Neural cell (in vitro differentiated cells): ENCODE measurements around the gene YIPF6. TPM values are rescaled to one million over a fixed set of nuclear protein-coding genes. Genes with fewer than 3 reads are reported as not detected.

ENCODE experiments used
- H2AFZ ChIP-seq: fragments of 200-600, 300-800 bp; sonication (generic), shearing (Covaris generic); 2 replicates; pipeline ENCODE4 v1.6.0; 2014; ENCODE audit warnings: low read depth, mild to moderate bottlenecking, antibody characterized with exemption, low read length, moderate library complexity
- H3F3A ChIP-seq: fragments of 200-600 bp; shearing (Covaris generic); 2 replicates; pipeline ENCODE4 v1.6.1; 2016; ENCODE audit warnings: mild to moderate bottlenecking, moderate library complexity, mixed read lengths, antibody characterized with exemption, low read length; ENCODE audit not compliant: insufficient read depth, poor library complexity, severe bottlenecking
- H3K27ac ChIP-seq: fragments of 200-600, 300-800 bp; sonication (generic), shearing (Covaris generic); 2 replicates; pipeline ENCODE4 v1.5.1; 2014; ENCODE audit warnings: mild to moderate bottlenecking, low read length, moderate library complexity
- H3K27me3 ChIP-seq: fragments of 300-800, 200-600 bp; sonication (generic), shearing (Covaris generic); 2 replicates; pipeline ENCODE4 v1.6.0; 2014; ENCODE audit warnings: mild to moderate bottlenecking, low read depth, low read length, moderate library complexity; ENCODE audit not compliant: insufficient read depth
- H3K36me3 ChIP-seq: fragments of 300-800, 200-600 bp; sonication (generic), shearing (Covaris generic); 2 replicates; pipeline ENCODE4 v1.5.1; 2014; ENCODE audit warnings: mild to moderate bottlenecking, antibody characterized with exemption, low read length, moderate library complexity; ENCODE audit not compliant: insufficient read depth
- H3K4me2 ChIP-seq: fragments of 300-800, 200-600 bp; sonication (generic), shearing (Covaris generic); 2 replicates; pipeline ENCODE4 v1.6.0; 2014; ENCODE audit warnings: mild to moderate bottlenecking, low read length
- H3K4me3 ChIP-seq: fragments of 300-800, 200-600 bp; sonication (generic), shearing (Covaris generic); 2 replicates; pipeline ENCODE4 v1.5.1; 2014; ENCODE audit warnings: mild to moderate bottlenecking, low read length, moderate library complexity
- H3K79me2 ChIP-seq: fragments of 200-600 bp; shearing (Covaris generic); replicated peaks from 2 replicates; pipeline ENCODE4 v1.6.0; 2014; ENCODE audit warnings: mild to moderate bottlenecking, low read length, moderate library complexity; ENCODE audit not compliant: insufficient read depth
- H3K9ac ChIP-seq: fragments of 300-800, 200-600 bp; sonication (generic), shearing (Covaris generic); 2 replicates; pipeline ENCODE4 v1.6.1; 2016; ENCODE audit warnings: mild to moderate bottlenecking, low read length, mixed read lengths
- H3K9me2 ChIP-seq: fragments of 200-600 bp; shearing (Covaris generic); 2 replicates; pipeline ENCODE4 v1.6.1; 2016; ENCODE audit warnings: mild to moderate bottlenecking, low read length, mixed read lengths; ENCODE audit not compliant: insufficient read depth
- H3K9me3 ChIP-seq: fragments of 200-600, 300-800 bp; sonication (generic), shearing (Covaris generic); 2 replicates; pipeline ENCODE4 v1.6.1; 2016; ENCODE audit warnings: mild to moderate bottlenecking, mixed run types, low read length, moderate library complexity, mixed read lengths
- H4K20me1 ChIP-seq: fragments of 200-600 bp; shearing (Covaris generic); 2 replicates; pipeline ENCODE4 v1.6.1; 2016; ENCODE audit warnings: mild to moderate bottlenecking, mixed run types; ENCODE audit not compliant: insufficient read depth
- CTCF ChIP-seq: fragments of 450-650 bp; IDR thresholded peaks from 2 replicates; pipeline ENCODE4 v1.5.1; 2014; ENCODE audit warnings: antibody characterized with exemption, mild to moderate bottlenecking, moderate library complexity; ENCODE audit not compliant: poor library complexity, severe bottlenecking
- EP300 ChIP-seq: fragments of 450-650 bp; conservative IDR thresholded peaks from 2 replicates; pipeline ENCODE4 v1.6.1; 2014; ENCODE audit warnings: antibody characterized with exemption, mild to moderate bottlenecking, moderate library complexity; ENCODE audit not compliant: poor library complexity, severe bottlenecking
- EZH2 ChIP-seq: fragments of 200-600, 300-800 bp; shearing (Covaris generic), sonication (generic); IDR thresholded peaks from 2 replicates; pipeline ENCODE4 v1.6.1; 2014; ENCODE audit warnings: antibody characterized with exemption, low read length, borderline replicate concordance, mild to moderate bottlenecking; ENCODE audit not compliant: insufficient read depth, poor library complexity, severe bottlenecking
- POLR2AphosphoS5 ChIP-seq: IDR thresholded peaks from 2 replicates; pipeline ENCODE4 v1.6.1; 2012
- RAD21 ChIP-seq: fragments of 450-650 bp; conservative IDR thresholded peaks from 2 replicates; pipeline ENCODE4 v1.6.1; 2014; ENCODE audit warnings: antibody characterized with exemption, mild to moderate bottlenecking, moderate library complexity
- REST ChIP-seq: IDR thresholded peaks from 2 replicates; pipeline ENCODE4 v1.6.1; 2012; ENCODE audit warnings: borderline replicate concordance
- TAF1 ChIP-seq: IDR thresholded peaks from 2 replicates; pipeline ENCODE4 v1.6.1; 2012; ENCODE audit warnings: low read depth
- polyA plus RNA-seq: library from polyadenylated mRNA; depleted of rRNA; stranded (reverse); fragments of >200 nt; gene quantifications from 2 replicates; pipeline ENCODE4 v1.2.3, GENCODE V29; 2014

The YIPF6 gene
- polyA plus RNA-seq, 1 donor from 2014 or later = 28.5 TPM

GRCh38 chrX:68536884-68537283 is 38.0 kb downstream of the YIPF6 start:
- Histone ChIP-seq H3K4me2 (no peak overlapping the region), H3K27ac (no peak overlapping the region), H3K9ac (no peak overlapping the region), H4K20me1 (no peaks in the 10 kb centered on the region), H2AFZ (no peak overlapping the region), H3K79me2 (no peaks in the 10 kb centered on the region), H3K36me3 (no peaks in the 10 kb centered on the region), H3K9me3 (no peaks in the 10 kb centered on the region), H3K9me2 (no peaks in the 10 kb centered on the region), H3K27me3 (no peaks in the 10 kb centered on the region), H3K4me3 (no peak overlapping the region), H3F3A (no peaks in the 10 kb centered on the region)
- TF ChIP-seq POLR2AphosphoS5 (no peak), EP300 (no peak), TAF1 (no peak), CTCF (no peak), REST (no peak), RAD21 (no peak)

GRCh38 chrX:68550193-68550592 is 51.3 kb downstream of the YIPF6 start:
- no peaks in the 10 kb centered on the region for H3K79me2 ChIP-seq
- H3K9me3 ChIP-seq = no peaks in the 10 kb centered on the region
- H3K9me2 ChIP-seq = no peaks in the 10 kb centered on the region
- H3K4me3 ChIP-seq = no peak overlapping the region
- H3K4me2 ChIP-seq = no peak overlapping the region
- H3K27me3 ChIP-seq = no peaks in the 10 kb centered on the region
- H4K20me1 ChIP-seq = no peaks in the 10 kb centered on the region
- H3K9ac ChIP-seq = no peak overlapping the region
- TF ChIP-seq TAF1 (no peak), EZH2 (no peak), CTCF (no peak)
- no peaks in the 10 kb centered on the region for H3F3A ChIP-seq
- no peak overlapping the region for H3K27ac ChIP-seq
- no peaks in the 10 kb centered on the region for H3K36me3 ChIP-seq
- no peak overlapping the region for H2AFZ ChIP-seq
